B cell (primary cell): Measurements from ENCODE around the gene ESYT1. TPM values are rescaled to one million over a fixed set of nuclear protein-coding genes. Genes with fewer than 3 reads are reported as not detected.
A peak's percentile ranks its signal among the peaks of the same experiment; 100 is the strongest.

Source experiments
- ATAC-seq: fragments of 200-7000 bp; cut with Tn5 transposase; one replicate; pipeline ENCODE4 v1.10.0; 2021; ENCODE audit warnings: low read depth, mild to moderate bottlenecking, moderate number of reproducible peaks, moderate library complexity
- CTCF ChIA-PET: fragments of 350-600 bp; sonication (Branson Sonifier 250); formaldehyde crosslinking; loops from one replicate; lab custom pipeline; 2021; ENCODE audit warnings: antibody characterized with exemption, inconsistent platforms; lab: Charles Lee
- POLR2A ChIA-PET: fragments of 350-600 bp; sonication (Branson Sonifier 250); formaldehyde crosslinking; loops from one replicate; lab custom pipeline; 2021; ENCODE audit warnings: antibody characterized with exemption; lab: Charles Lee
- DNase-seq: peaks from one replicate; pipeline ENCODE4 v3.0.0; 2013
- H2AFZ ChIP-seq: 2 replicates; pipeline ENCODE4 v1.6.1; 2012; ENCODE audit warnings: mild to moderate bottlenecking, low read depth, low read length; ENCODE audit not compliant: insufficient read depth, poor library complexity, severe bottlenecking
- H3K27ac ChIP-seq, 2 donors: 1 replicate in 1 of 2; 2 replicates in 1 of 2; pipeline ENCODE4 v1.5.1; 2012 to 2013; ENCODE audit warnings: low read length in 2 of 2, mild to moderate bottlenecking in 2 of 2, moderate library complexity in 1 of 2
- H3K27me3 ChIP-seq, 4 experiments: fragments of 200-600 bp in 1 of 4; sonication (generic) in 1 of 4; replicated peaks in 1 of 4; 1 replicate in 2 of 4; 2 replicates in 2 of 4; pipeline versions ENCODE4 v1.6.1 to v1.7.0; 2013 to 2016; ENCODE audit warnings: low read length in 3 of 4, mild to moderate bottlenecking in 2 of 4, mixed read lengths in 1 of 4, moderate library complexity in 1 of 4; ENCODE audit not compliant: insufficient read depth in 4 of 4, control insufficient read depth in 3 of 4; ENCODE audit errors: control extremely low read depth in 1 of 4
- H3K36me3 ChIP-seq, 2 experiments: replicated peaks in 1 of 2; 1 replicate in 1 of 2; 2 replicates in 1 of 2; pipeline versions ENCODE4 v1.6.1 to v1.7.1; 2013; ENCODE audit warnings: low read length in 1 of 2; ENCODE audit not compliant: insufficient read depth in 2 of 2, control insufficient read depth in 1 of 2; ENCODE audit errors: control extremely low read depth in 1 of 2, extremely low read depth in 1 of 2
- H3K4me1 ChIP-seq, 2 donors: fragments of 200-600 bp in 1 of 2; sonication (generic) in 1 of 2; 1 replicate in 1 of 2; 2 replicates in 1 of 2; pipeline versions ENCODE4 v1.5.1 to v1.6.1; 2013 to 2017; ENCODE audit warnings: low read length in 2 of 2; ENCODE audit not compliant: control insufficient read depth in 2 of 2, insufficient read depth in 2 of 2
- H3K4me2 ChIP-seq: replicated peaks from 2 replicates; pipeline ENCODE3; 2012; ENCODE audit warnings: mild to moderate bottlenecking, low read depth, low read length; ENCODE audit not compliant: poor library complexity, severe bottlenecking
- H3K4me3 ChIP-seq, 5 experiments: fragments of 200-600 bp in 1 of 5; sonication (generic) in 1 of 5; 1 replicate in 3 of 5; 2 replicates in 2 of 5; pipeline versions ENCODE4 v1.5.1 to v1.7.0; 2011 to 2016; ENCODE audit warnings: low read length in 4 of 5, mild to moderate bottlenecking in 4 of 5, low read depth in 2 of 5, control low read depth in 1 of 5, moderate library complexity in 1 of 5; ENCODE audit not compliant: insufficient read depth in 1 of 5; ENCODE audit errors: control extremely low read depth in 1 of 5, extremely low read depth in 1 of 5
- H3K79me2 ChIP-seq: fragments of 200-600 bp; sonication (generic); one replicate; pipeline ENCODE4 v1.6.0; 2016; ENCODE audit warnings: low read length; ENCODE audit not compliant: control insufficient read depth, insufficient read depth
- H3K9ac ChIP-seq: fragments of 200-600 bp; sonication (generic); 2 replicates; pipeline ENCODE4 v1.6.1; 2017; ENCODE audit warnings: mild to moderate bottlenecking, low read length, moderate library complexity
- H3K9me3 ChIP-seq, 3 donors: one replicate each; pipeline versions ENCODE4 v1.6.1 to v1.7.1; 2013; ENCODE audit warnings: low read length in 2 of 3; ENCODE audit not compliant: control insufficient read depth in 2 of 3, insufficient read depth in 1 of 3; ENCODE audit errors: control extremely low read depth in 1 of 3
- H4K20me1 ChIP-seq: 2 replicates; pipeline ENCODE4 v1.6.0; 2012; ENCODE audit warnings: mild to moderate bottlenecking, low read length; ENCODE audit not compliant: insufficient read depth, control insufficient read depth, poor library complexity, severe bottlenecking
- H3K27ac Mint-ChIP-seq: one replicate; pipeline ENCODE4 v1.8.0; 2021; ENCODE audit warnings: mixed read lengths
- H3K27me3 Mint-ChIP-seq: one replicate; pipeline ENCODE4 v1.8.0; 2021; ENCODE audit warnings: mixed read lengths
- H3K4me1 Mint-ChIP-seq: one replicate; pipeline ENCODE4 v1.8.0; 2021; ENCODE audit warnings: mixed read lengths
- H3K4me3 Mint-ChIP-seq: one replicate; pipeline ENCODE4 v1.8.0; 2021; ENCODE audit warnings: mixed read lengths
- H3K9me3 Mint-ChIP-seq: one replicate; pipeline ENCODE4 v1.8.0; 2022; ENCODE audit warnings: mixed read lengths; ENCODE audit not compliant: insufficient read depth
- CTCF ChIP-seq: fragments of 200-600 bp; IDR thresholded peaks from one replicate; pipeline ENCODE4 v1.8.0; 2022; ENCODE audit warnings: antibody characterized with exemption, mild to moderate bottlenecking
- EZH2 ChIP-seq: IDR thresholded peaks from 2 replicates; pipeline ENCODE4 v1.6.1; 2012; ENCODE audit warnings: borderline replicate concordance, low read depth, mild to moderate bottlenecking, moderate library complexity, low read length; ENCODE audit not compliant: insufficient read depth, poor library complexity, severe bottlenecking
- WGBS: methylation state at CpG from one replicate; pipeline ENCODE4 v1.1.5; 2013; ENCODE audit warnings: missing lambda C conversion rate; ENCODE audit not compliant: insufficient coverage; 5-methylcytosine and 5-hydroxymethylcytosine counted together
- intact Hi-C: fragments of 100-400 bp; cut with micrococcal nuclease; formaldehyde crosslinking; loops from one replicate; pipeline ENCODE4 v1.10.0; 2022
- polyA plus RNA-seq: library from polyadenylated mRNA; depleted of rRNA; stranded (reverse); fragments of >200 nt; gene quantifications from 2 replicates; pipeline ENCODE4 v1.2.3, GENCODE V29; 2012
- total RNA-seq, 2 donors: library from RNA; stranded (reverse); fragments of 120-200 nt in 1 of 2; gene quantifications; 1 replicate in 1 of 2; 2 replicates in 1 of 2; pipeline versions ENCODE4 v1.2.3 to v1.2.4, GENCODE V29; 2013 to 2022

The ESYT1 gene
- total and polyA plus RNA-seq, 2 donors (not counting 1 experiment from before 2014, with no cell fraction given), result 154 to 162 TPM

GRCh38 chr12:56157201-56158028 lies 29.3 kb downstream of the ESYT1 start:
- TF ChIP-seq EZH2 (no peak), CTCF (peak; percentile 76)
- ATAC-seq (peak; percentile 69), DNase-seq (peak; percentile 88)
- Histone ChIP-seq H4K20me1 (peaks cover 14% of the 10 kb centered on the region), H3K27me3 (no peaks in the 10 kb centered on the region), H3K36me3 (peaks cover 0 to 30% of the 10 kb centered on the region in 2 experiments), H3K79me2 (peaks cover 80% of the 10 kb centered on the region), H3K9ac (peak overlapping the region; percentile 89), H3K4me3 (peak overlapping the region; percentile 63 to 97 (median 91)), H3K4me1 (peaks cover 27 to 48% of the 10 kb centered on the region in 2 donors), H3K27ac (peak overlapping the region; percentile 54 to 88), H2AFZ (peak overlapping the region; percentile 73), H3K4me2 (peak overlapping the region; percentile 78), H3K9me3 (no peaks in the 10 kb centered on the region)
- peak overlapping the region; percentile 96 for H3K4me3 Mint-ChIP-seq
- ChIA-PET POLR2A (interaction anchor here (0.7 to 4.1 kb wide), 5 partner anchors 30 to 348 kb away, joined by 4 to 44 read pairs (median 13); partner anchors contain the start of genes ESYT1, SMARCC2 and ZC3H10), CTCF (interaction anchor here (0.5 to 2.9 kb wide), 9 partner anchors 8 to 39 kb away, joined by 3 to 17 read pairs (median 5); partner anchors contain the start of genes ESYT1, SMARCC2 and ZC3H10)
- H3K4me1 Mint-ChIP-seq, result peaks cover 51% of the 10 kb centered on the region
- H3K27ac Mint-ChIP-seq, result peak overlapping the region; percentile 97
- no peaks in the 10 kb centered on the region for H3K27me3 Mint-ChIP-seq
- 2% methylated on average over 41 of the region's 45 CpGs for WGBS
- H3K9me3 Mint-ChIP-seq, result no peaks in the 10 kb centered on the region
- intact Hi-C loops, result loop anchor here (1.0 to 10.0 kb wide), 6 partner anchors 31 to 917 kb away; partner anchors contain the start of genes NEMP1, RNF41, RPL41 and SMARCC2
